NCI-H2196 (cell line): ENCODE results near the gene SEBOX.
A peak's percentile ranks its signal among the peaks of the same experiment; 100 is the strongest.

ENCODE experiments used
- DNase-seq: peaks from one replicate; lab custom pipeline; 2025; ENCODE audit not compliant: unreplicated experiment; lab: John Stamatoyannopoulos, UW

The SEBOX gene

DNA sequence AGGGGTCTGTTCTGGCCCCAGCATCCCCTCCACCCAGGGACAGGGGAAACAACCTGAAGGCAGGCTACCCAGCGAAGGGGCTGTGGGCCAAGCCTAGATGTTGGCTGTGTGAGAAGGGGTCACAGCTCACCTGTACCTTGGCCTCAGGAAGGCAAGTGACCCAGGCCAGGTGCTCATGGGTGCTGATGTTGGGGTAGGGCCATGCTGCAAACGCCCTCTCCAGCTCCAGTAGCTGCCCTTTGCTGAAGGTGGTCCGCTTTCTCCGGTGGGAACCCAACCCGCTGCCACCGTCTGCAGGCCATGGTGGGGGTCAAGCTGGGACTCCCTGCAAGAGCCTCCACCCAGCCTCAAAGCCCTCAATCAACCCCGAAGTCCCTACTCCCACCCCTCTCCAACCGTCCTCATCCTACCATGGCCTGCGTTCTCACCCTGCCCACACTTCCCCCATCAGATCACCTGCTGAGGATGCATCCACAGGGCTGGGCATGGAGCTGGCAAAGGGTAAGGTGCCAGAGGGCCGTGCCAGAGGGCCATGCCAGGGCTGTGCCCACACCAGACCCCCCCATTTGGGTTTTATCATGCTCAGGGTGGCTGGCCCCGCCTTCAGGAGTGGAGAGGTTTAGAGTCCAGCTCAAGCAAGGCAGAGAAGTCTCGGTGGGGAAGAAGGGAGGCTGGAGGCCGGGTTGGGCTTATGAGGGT lies at the start of gene SEBOX:
Gene SEBOX, minus strand, starts transcription at position 535 of the 699 bp plus-strand sequence. Its CDS starts 48 bp downstream, at position 487.
- no peak for DNase-seq

DNA sequence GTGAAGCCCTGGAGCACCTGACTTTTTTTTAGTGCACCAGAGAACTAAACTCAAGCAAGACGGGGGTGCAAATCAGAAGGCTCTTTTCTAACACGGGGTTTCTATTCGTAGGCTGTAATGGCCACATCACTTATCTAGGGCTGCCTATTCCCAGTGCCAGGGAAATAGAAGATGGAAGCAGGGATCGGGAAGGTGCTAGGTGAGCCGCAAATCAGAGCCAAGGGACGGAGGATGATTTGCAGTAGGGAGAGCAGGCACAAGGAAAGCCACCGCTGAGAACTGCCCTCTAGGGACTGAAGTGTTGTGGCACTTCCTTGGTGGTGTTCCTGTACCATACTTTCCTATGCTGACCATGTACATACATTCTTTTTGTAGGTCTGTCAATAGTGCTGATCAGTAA lies 48.8 kb upstream of the SEBOX start:
- DNase-seq = no peak

GRCh38 chr17:28412099-28412498 lies 47.1 kb upstream of the SEBOX start:
- no peak for DNase-seq

DNA sequence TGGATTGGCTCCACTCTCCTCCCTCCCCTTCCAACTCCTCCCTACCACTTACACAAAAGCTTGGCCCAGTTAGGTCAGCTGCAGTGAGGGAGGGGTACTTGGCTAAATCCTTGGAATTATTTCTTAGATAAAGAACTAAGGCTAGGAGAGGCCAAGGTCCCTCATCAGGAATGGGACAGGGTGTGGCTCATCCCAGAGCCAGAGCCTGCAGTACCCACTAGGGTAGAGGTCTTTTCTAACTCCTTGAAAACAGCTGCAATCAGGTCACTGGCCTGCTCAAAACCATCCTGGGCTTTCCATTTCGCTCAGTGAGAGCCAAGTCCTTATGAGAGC lies 42.9 kb upstream of the SEBOX start:
- DNase-seq = no peak

GRCh38 chr17:28407130-28407973 lies 42.4 kb upstream of the SEBOX start:
- peak; percentile 4 for DNase-seq

- DNase-seq = peak; percentile 33
These were observed 41.4 kb upstream of the SEBOX start for GRCh38 chr17:28406473-28406814.

GRCh38 chr17:28405632-28406472 lies 40.9 kb upstream of the SEBOX start, which contains the start of gene SLC46A1:
TSS of gene SLC46A1 (minus strand) at chr17:28406212. CDS start at chr17:28406114, 98 bp downstream.
- peak; percentile 42 for DNase-seq

DNA sequence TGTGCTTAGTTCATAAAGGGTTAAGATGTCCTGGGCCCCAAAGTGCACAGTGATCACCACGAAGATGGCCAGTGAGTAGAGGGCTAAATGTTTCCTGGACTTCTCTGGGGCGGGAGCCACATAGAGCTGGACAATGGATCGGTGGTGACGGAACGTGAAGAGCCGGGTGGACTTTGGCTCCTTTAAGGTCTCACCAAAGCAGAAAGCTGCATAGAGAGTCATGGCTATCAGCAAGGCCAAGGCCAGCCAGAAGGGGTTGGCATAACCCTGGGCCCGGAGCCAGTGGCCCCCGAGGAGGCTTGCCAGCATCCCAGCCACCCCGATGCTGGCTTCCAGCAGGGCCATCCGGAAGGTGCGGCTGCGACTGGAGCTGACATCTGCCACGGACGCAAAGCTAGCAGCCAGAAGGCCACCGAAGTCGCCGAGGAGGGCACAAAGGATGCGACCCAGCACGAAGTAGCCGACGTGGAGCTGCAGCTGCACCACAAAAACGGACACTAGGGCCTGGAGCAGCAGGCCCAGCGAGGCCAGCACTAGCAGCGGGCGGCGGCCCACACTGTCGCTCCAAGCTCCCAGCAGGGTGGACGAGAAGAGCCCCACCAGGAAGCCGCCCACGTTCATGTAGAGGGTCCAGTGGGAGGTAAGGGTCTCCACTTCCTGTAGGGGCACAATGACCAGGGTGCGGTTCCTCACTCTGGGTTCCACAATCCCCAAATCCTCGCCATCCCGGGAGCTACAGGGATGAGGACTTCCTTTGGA lies 40.0 kb upstream of the SEBOX start:
- DNase-seq = no peak

GRCh38 chr17:28404461-28404811 lies 39.4 kb upstream of the SEBOX start:
- DNase-seq = no peak

GRCh38 chr17:28404007-28404406 lies 39.0 kb upstream of the SEBOX start:
- no peak for DNase-seq

- DNase-seq = no peak
These were observed 37.8 kb upstream of the SEBOX start for GRCh38 chr17:28402844-28403243.

DNA sequence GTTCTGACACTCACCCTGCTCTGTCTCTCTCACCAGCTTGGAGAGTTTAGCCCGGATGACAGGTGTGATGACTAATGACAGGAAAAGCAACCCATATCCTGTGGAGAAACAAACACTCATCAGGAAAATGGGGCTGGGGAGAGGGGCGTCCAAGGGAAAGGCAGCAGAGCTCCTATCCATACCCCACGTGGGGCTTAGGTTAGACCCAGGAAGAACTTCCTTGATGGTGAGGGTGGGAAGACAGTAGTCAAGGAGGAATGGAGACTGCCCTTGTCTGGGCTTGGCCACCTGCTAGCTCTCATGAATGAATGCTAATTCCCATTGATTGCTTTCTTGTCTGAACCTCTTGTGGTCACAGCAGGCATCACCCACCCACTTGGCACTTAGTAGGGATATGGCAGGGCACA lies 37.2 kb upstream of the SEBOX start:
- no peak for DNase-seq

DNA sequence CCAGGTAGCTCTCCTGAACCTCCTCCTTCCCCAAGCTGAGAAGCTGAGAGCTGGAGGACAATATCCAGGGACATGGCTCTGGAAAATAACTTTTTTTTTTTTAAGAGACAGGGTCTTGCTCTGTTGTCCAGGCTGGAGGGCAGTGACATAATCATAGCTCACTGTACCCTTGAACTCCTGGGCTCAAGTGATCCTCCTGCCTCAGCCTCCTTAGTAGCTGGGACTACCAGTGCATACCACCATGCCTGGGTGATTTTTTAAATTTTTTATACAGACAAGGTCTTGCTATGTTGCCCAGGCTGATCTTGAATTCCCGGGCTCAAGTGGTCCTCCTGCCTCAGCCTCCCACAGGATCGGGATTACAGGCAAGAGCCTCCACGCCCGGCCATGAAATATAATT lies 34.8 kb upstream of the SEBOX start:
- no peak for DNase-seq

- no peak for DNase-seq
These were observed 33.4 kb upstream of the SEBOX start for GRCh38 chr17:28398280-28398981.

DNA sequence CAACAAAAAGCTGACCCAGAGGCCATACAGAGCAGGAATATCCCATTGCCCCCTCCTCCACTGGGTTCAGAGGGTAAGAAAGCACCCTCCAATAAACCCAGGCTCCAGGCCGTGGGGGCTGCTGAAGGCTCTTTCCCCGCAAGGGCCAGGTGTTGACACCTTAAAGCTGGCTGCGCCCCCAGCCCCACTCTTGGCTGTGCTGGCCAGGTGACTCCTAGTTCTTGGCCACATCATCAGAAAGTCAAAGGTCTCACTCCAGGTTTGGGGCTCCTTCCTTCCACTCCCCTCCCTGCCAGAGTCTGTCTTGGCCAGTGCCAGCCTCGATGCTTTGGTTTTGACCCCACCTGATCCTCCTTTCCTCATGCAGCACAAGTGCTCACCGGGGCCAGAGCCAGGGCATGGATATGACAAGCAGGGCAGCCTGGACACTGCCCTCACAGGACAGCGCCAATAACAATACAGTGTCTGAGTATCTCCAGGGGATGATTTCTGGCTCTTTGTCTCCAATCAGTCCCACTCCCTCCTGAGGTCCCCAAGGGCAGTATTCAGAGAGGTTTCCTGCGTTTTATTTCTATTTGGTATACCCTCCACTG lies 32.8 kb upstream of the SEBOX start:
- no peak for DNase-seq

DNA sequence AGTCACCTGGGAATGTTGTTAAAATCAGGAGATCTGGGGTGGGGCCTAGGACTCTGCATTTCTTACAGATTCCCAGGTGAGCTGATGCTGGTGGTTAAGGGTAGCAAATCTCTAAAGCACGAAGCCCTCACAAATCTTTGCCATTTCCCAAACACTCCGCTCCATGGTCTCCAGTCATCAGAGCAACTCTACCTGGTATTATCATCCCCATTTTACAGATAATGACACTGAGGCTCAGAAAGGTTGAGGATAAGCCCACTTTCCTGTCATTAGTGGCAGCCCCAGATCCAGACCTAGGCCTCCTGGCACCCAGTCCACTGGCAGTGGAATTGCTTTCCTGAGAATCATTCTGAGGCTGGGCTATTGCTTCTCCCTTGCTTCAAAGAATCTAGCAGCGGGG lies 32.3 kb upstream of the SEBOX start:
- DNase-seq = no peak

DNA sequence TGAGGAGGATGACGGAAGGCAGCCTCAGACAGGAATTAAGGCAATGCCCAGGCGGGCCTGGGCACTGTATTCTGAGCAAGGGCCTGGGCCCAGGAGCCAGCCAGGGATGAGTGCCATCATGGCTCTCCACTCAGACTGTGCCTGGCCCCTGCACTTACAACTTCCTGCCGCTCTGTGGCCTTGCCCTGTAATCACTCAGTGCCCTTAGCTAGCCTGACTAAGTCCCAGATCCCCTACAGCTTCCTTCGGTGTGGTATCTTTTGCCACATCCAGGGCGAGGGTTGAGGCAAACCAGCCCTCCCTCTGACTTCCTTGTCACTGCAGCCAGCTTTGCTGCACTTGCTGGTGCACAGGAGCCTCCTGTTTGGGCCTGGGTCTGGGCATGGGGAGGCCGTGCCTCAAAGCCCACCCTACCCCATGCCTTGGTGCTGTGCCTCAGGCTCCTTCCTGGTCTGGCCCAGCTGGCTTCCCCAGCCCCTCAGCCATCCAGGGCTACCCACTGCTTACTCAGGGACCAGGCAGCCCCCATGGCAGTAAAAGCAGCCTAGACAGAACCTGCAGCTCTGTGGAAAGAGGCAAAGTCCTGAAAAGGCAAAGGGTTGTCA lies 31.7 kb upstream of the SEBOX start:
- no peak for DNase-seq

DNA sequence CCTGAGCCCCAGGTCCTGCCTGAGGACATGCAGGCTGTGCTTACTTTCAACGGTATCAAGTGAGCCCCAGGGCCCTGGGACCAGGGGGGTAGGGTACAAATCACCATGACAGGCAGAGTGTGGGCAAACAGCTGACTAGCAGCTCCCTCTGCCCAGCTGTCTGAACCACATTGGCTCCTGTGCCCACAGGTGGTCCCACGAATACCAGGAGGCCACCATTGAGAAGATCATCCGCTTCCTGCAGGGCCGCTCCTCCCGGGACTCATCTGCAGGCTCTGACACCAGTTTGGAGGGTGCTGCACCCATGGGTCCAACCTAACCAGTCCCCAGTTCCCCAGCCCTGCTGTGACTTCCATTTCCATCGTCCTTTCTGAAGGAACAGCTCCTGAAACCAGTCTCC lies 31.0 kb upstream of the SEBOX start:
- no peak for DNase-seq

GRCh38 chr17:28395426-28395825 lies 30.4 kb upstream of the SEBOX start:
- DNase-seq = no peak
